HG03103 (cell line): ENCODE data around the gene PTRHD1.
A peak's percentile ranks its signal among the peaks of the same experiment; 100 is the strongest.

ENCODE experiments used
- ATAC-seq: cut with Tn5 transposase; IDR thresholded peaks from one replicate; pipeline ENCODE4 v1.9.1; 2021; ENCODE audit warnings: low read depth; ENCODE audit not compliant: unreplicated experiment

The PTRHD1 gene

GRCh38 chr2:24830786-24831185 is 37.6 kb upstream of the PTRHD1 start:
- ATAC-seq = no peak

- ATAC-seq = no peak
Measured at GRCh38 chr2:24830351-24830750, 37.2 kb upstream of the PTRHD1 start.

GRCh38 chr2:24828238-24828996 is 35.2 kb upstream of the PTRHD1 start:
- no peak for ATAC-seq

GRCh38 chr2:24827321-24828237 is 34.4 kb upstream of the PTRHD1 start:
- ATAC-seq = peak; percentile 73

- no peak for ATAC-seq
Measured at GRCh38 chr2:24826773-24827145, 33.6 kb upstream of the PTRHD1 start.

- ATAC-seq = no peak
Measured at GRCh38 chr2:24825883-24826772, 32.9 kb upstream of the PTRHD1 start.

- no peak for ATAC-seq
Measured at GRCh38 chr2:24824966-24825882, 32.0 kb upstream of the PTRHD1 start.

- no peak for ATAC-seq
Measured at GRCh38 chr2:24824071-24824588, 30.9 kb upstream of the PTRHD1 start.

GRCh38 chr2:24822049-24822706 is 29.0 kb upstream of the PTRHD1 start:
- ATAC-seq = no peak

- ATAC-seq = no peak
Measured at GRCh38 chr2:24821433-24821891, 28.3 kb upstream of the PTRHD1 start.

GRCh38 chr2:24820598-24821432 is 27.6 kb upstream of the PTRHD1 start:
- ATAC-seq = no peak

- ATAC-seq = no peak
Measured at GRCh38 chr2:24820175-24820513, 27.0 kb upstream of the PTRHD1 start.

GRCh38 chr2:24819442-24820174 is 26.4 kb upstream of the PTRHD1 start:
- no peak for ATAC-seq

- no peak for ATAC-seq
Measured at GRCh38 chr2:24818721-24819167, 25.6 kb upstream of the PTRHD1 start.

- ATAC-seq = no peak
Measured at GRCh38 chr2:24816884-24817283, 23.7 kb upstream of the PTRHD1 start.

GRCh38 chr2:24816404-24816803 is 23.2 kb upstream of the PTRHD1 start:
- no peak for ATAC-seq

- no peak for ATAC-seq
Measured at GRCh38 chr2:24815171-24815570, 22.0 kb upstream of the PTRHD1 start.
